ENCODE measurements around the gene SORT1. TPM values are rescaled to one million over a fixed set of nuclear protein-coding genes. Genes with fewer than 3 reads are reported as not detected.
A peak's percentile ranks its signal among the peaks of the same experiment; 100 is the strongest.

SORT1 gene
- total RNA-seq, 2 donors from 2014 or later: 5.8 to 7.9 TPM

- Mint-ChIP-seq H3K9me3 (no peaks in the 10 kb centered on the region), H3K27me3 (no peaks in the 10 kb centered on the region), H3K27ac (peak within 1 kb of the TSS; percentile 80 to 90), H3K4me1 (ENCODE audit: low read depth in 2 of 2) (peaks cover 13 to 18% of the 10 kb centered on the region in 2 donors), H3K36me3 (no peaks in the 10 kb centered on the region), H3K4me3 (peak within 1 kb of the TSS; percentile 91)
- ATAC-seq (peak; percentile 99), DNase-seq (ENCODE audit: low spot score) (peak; percentile 93)
These were observed 114.6 kb downstream of the SORT1 start, which contains the start of gene PSRC1 for GRCh38 chr1:109282952-109283747. PSRC1 (minus strand) TSS chr1:109283145.

GRCh38 chr1:109282497-109282951, 115.2 kb downstream of the SORT1 start:
- Mint-ChIP-seq H3K36me3 (no peaks in the 10 kb centered on the region), H3K9me3 (no peaks in the 10 kb centered on the region)
- ATAC-seq: no peak

GRCh38 chr1:109281680-109282496, 115.8 kb downstream of the SORT1 start:
- peak overlapping the region; percentile 91 for H3K4me3 Mint-ChIP-seq
- H3K27ac Mint-ChIP-seq: peak overlapping the region in 1 of 2 donors; percentile 90

More at GRCh38 chr1:109282497-109282951, 115.2 kb downstream of the SORT1 start:
- peak overlapping the region; percentile 80 to 90 for H3K27ac Mint-ChIP-seq
- no peak for DNase-seq (ENCODE audit: low spot score)
- H3K4me1 Mint-ChIP-seq (ENCODE audit: low read depth in 2 of 2): peaks cover 13 to 18% of the 10 kb centered on the region in 2 donors
- H3K4me3 Mint-ChIP-seq: peak overlapping the region; percentile 91
- H3K27me3 Mint-ChIP-seq: no peaks in the 10 kb centered on the region

GRCh38 chr1:109280862-109281261, 116.9 kb downstream of the SORT1 start:
- no peak for ATAC-seq
- no peak overlapping the region for H3K27ac Mint-ChIP-seq
- H3K36me3 Mint-ChIP-seq: no peaks in the 10 kb centered on the region
- peaks cover 16 to 18% of the 10 kb centered on the region in 2 donors for H3K4me1 Mint-ChIP-seq (ENCODE audit: low read depth in 2 of 2)
- H3K4me3 Mint-ChIP-seq: no peak overlapping the region
- H3K27me3 Mint-ChIP-seq: no peaks in the 10 kb centered on the region
- DNase-seq (ENCODE audit: low spot score): no peak
- H3K9me3 Mint-ChIP-seq: no peaks in the 10 kb centered on the region

More at GRCh38 chr1:109281680-109282496, 115.8 kb downstream of the SORT1 start:
- ATAC-seq (no peak), DNase-seq (ENCODE audit: low spot score) (no peak)
- Mint-ChIP-seq H3K36me3 (no peaks in the 10 kb centered on the region), H3K9me3 (no peaks in the 10 kb centered on the region), H3K4me1 (ENCODE audit: low read depth in 2 of 2) (peaks cover 16 to 18% of the 10 kb centered on the region in 2 donors), H3K27me3 (no peaks in the 10 kb centered on the region)

GRCh38 chr1:109279615-109280278, 118.0 kb downstream of the SORT1 start:
- H3K4me3 Mint-ChIP-seq: no peak overlapping the region
- H3K27me3 Mint-ChIP-seq: no peaks in the 10 kb centered on the region
- H3K36me3 Mint-ChIP-seq: no peaks in the 10 kb centered on the region
- DNase-seq (ENCODE audit: low spot score): no peak
- no peak overlapping the region for H3K27ac Mint-ChIP-seq
- H3K9me3 Mint-ChIP-seq: no peaks in the 10 kb centered on the region
- no peak for ATAC-seq
- H3K4me1 Mint-ChIP-seq (ENCODE audit: low read depth in 2 of 2): peaks cover 16 to 18% of the 10 kb centered on the region in 2 donors

- ATAC-seq: peak; percentile 68 to 83
These were observed 120.1 kb downstream of the SORT1 start for GRCh38 chr1:109277434-109278204.

GRCh38 chr1:109275706-109276345, 121.9 kb downstream of the SORT1 start:
- ATAC-seq: no peak
- H3K9me3 Mint-ChIP-seq: no peaks in the 10 kb centered on the region
- peaks cover 4 to 6% of the 10 kb centered on the region in 2 donors for H3K4me1 Mint-ChIP-seq (ENCODE audit: low read depth in 2 of 2)
- no peak overlapping the region for H3K27ac Mint-ChIP-seq
- no peaks in the 10 kb centered on the region for H3K27me3 Mint-ChIP-seq
- no peak for DNase-seq (ENCODE audit: low spot score)
- H3K4me3 Mint-ChIP-seq: no peak overlapping the region
- no peaks in the 10 kb centered on the region for H3K36me3 Mint-ChIP-seq

More at GRCh38 chr1:109277434-109278204, 120.1 kb downstream of the SORT1 start:
- H3K36me3 Mint-ChIP-seq: no peaks in the 10 kb centered on the region
- no peak overlapping the region for H3K4me3 Mint-ChIP-seq
- peak; percentile 73 for DNase-seq (ENCODE audit: low spot score)
- no peaks in the 10 kb centered on the region for H3K27me3 Mint-ChIP-seq
- H3K27ac Mint-ChIP-seq: peak overlapping the region in 1 of 2 donors; percentile 25
- H3K9me3 Mint-ChIP-seq: no peaks in the 10 kb centered on the region
- H3K4me1 Mint-ChIP-seq (ENCODE audit: low read depth in 2 of 2): peaks cover 6 to 10% of the 10 kb centered on the region in 2 donors

- no peak overlapping the region for H3K27ac Mint-ChIP-seq
- H3K4me3 Mint-ChIP-seq: no peak overlapping the region
- no peaks in the 10 kb centered on the region for H3K36me3 Mint-ChIP-seq
- DNase-seq (ENCODE audit: low spot score) (no peak), ATAC-seq (no peak)
- no peaks in the 10 kb centered on the region for H3K9me3 Mint-ChIP-seq
- H3K4me1 Mint-ChIP-seq (ENCODE audit: low read depth in 2 of 2): peaks cover 4 to 6% of the 10 kb centered on the region in 2 donors
- no peaks in the 10 kb centered on the region for H3K27me3 Mint-ChIP-seq
These were observed 122.9 kb downstream of the SORT1 start for GRCh38 chr1:109274533-109275476.

- H3K36me3 Mint-ChIP-seq: no peaks in the 10 kb centered on the region
- no peak overlapping the region for H3K4me3 Mint-ChIP-seq
- ATAC-seq (no peak), DNase-seq (ENCODE audit: low spot score) (no peak)
- H3K4me1 Mint-ChIP-seq (ENCODE audit: low read depth in 2 of 2): peaks cover 4 to 6% of the 10 kb centered on the region in 2 donors
- H3K27me3 Mint-ChIP-seq: no peaks in the 10 kb centered on the region
- no peak overlapping the region for H3K27ac Mint-ChIP-seq
- H3K9me3 Mint-ChIP-seq: no peaks in the 10 kb centered on the region
These were observed 124.0 kb downstream of the SORT1 start for GRCh38 chr1:109273570-109274288.

GRCh38 chr1:109272831-109273547, 124.7 kb downstream of the SORT1 start:
- Mint-ChIP-seq H3K4me1 (ENCODE audit: low read depth in 2 of 2) (peaks cover 4 to 6% of the 10 kb centered on the region in 2 donors), H3K36me3 (no peaks in the 10 kb centered on the region), H3K9me3 (no peaks in the 10 kb centered on the region), H3K27me3 (no peaks in the 10 kb centered on the region), H3K27ac (no peak overlapping the region), H3K4me3 (no peak overlapping the region)
- no peak for ATAC-seq
- DNase-seq (ENCODE audit: low spot score): no peak

Measured in natural killer cell treated with Interleukin-12 subunit alpha and Interleukin-12 subunit beta and Interleukin-15 and Interleukin-18, amount 100 ng/mL, for 72 hours (primary cell).